OCI-LY1 (cell line): ENCODE measurements around the gene OR9G1.

ENCODE experiments used
- H2AFZ ChIP-seq: fragments of 200-600 bp; sonication (generic), shearing (Covaris generic); 2 replicates; pipeline ENCODE4 v1.6.0; 2014; ENCODE audit warnings: antibody characterized with exemption, mild to moderate bottlenecking, low read length
- H3F3A ChIP-seq: fragments of 200-600 bp; sonication (generic), shearing (Covaris generic); 2 replicates; pipeline ENCODE4 v1.6.0; 2014; ENCODE audit warnings: mild to moderate bottlenecking, antibody characterized with exemption, low read length, moderate library complexity; ENCODE audit not compliant: insufficient read depth
- H3K27ac ChIP-seq: fragments of 200-600 bp; sonication (generic); 2 replicates; pipeline ENCODE4 v1.5.1; 2014; ENCODE audit warnings: low read length, mixed run types, mild to moderate bottlenecking, low read depth; ENCODE audit not compliant: poor library complexity, severe bottlenecking
- H3K27me3 ChIP-seq: fragments of 200-600 bp; sonication (generic); 2 replicates; pipeline ENCODE4 v1.6.0; 2014; ENCODE audit warnings: antibody characterized with exemption, mild to moderate bottlenecking, low read length, moderate library complexity; ENCODE audit not compliant: insufficient read depth
- H3K36me3 ChIP-seq: fragments of 200-600 bp; sonication (generic); 2 replicates; pipeline ENCODE4 v1.6.1; 2014; ENCODE audit warnings: mild to moderate bottlenecking, antibody characterized with exemption, low read length, moderate library complexity, mixed read lengths; ENCODE audit not compliant: insufficient read depth
- H3K4me1 ChIP-seq: fragments of 200-600 bp; sonication (generic); 2 replicates; pipeline ENCODE4 v1.5.1; 2014; ENCODE audit warnings: mild to moderate bottlenecking, low read length, moderate library complexity; ENCODE audit not compliant: insufficient read depth, severe bottlenecking
- H3K4me2 ChIP-seq: fragments of 200-600 bp; sonication (generic), shearing (Covaris generic); 2 replicates; pipeline ENCODE4 v1.6.1; 2014; ENCODE audit warnings: low read length
- H3K4me3 ChIP-seq: fragments of 200-600 bp; sonication (generic); 2 replicates; pipeline ENCODE4 v1.5.1; 2014; ENCODE audit warnings: low read length, low read depth, mild to moderate bottlenecking, mixed read lengths; ENCODE audit not compliant: poor library complexity, severe bottlenecking
- H3K79me2 ChIP-seq: fragments of 200-600 bp; shearing (Covaris generic); 2 replicates; pipeline ENCODE4 v1.6.1; 2016; ENCODE audit warnings: mixed run types, low read length, mixed read lengths; ENCODE audit not compliant: insufficient read depth
- H3K9ac ChIP-seq: fragments of 200-600 bp; sonication (generic), shearing (Covaris generic); 2 replicates; pipeline ENCODE4 v1.6.1; 2014; ENCODE audit warnings: mild to moderate bottlenecking, low read length, mixed read lengths
- H3K9me2 ChIP-seq: fragments of 200-600 bp; sonication (generic), shearing (Covaris generic); 2 replicates; pipeline ENCODE4 v1.6.1; 2014; ENCODE audit warnings: low read depth, mild to moderate bottlenecking, low read length, mixed read lengths
- H3K9me3 ChIP-seq: fragments of 200-600 bp; shearing (Covaris generic); 2 replicates; pipeline ENCODE4 v1.6.1; 2014; ENCODE audit warnings: low read length, mixed read lengths
- H4K20me1 ChIP-seq: fragments of 200-600 bp; sonication (generic), shearing (Covaris generic); 2 replicates; pipeline ENCODE4 v1.6.0; 2016; ENCODE audit warnings: mild to moderate bottlenecking, low read length; ENCODE audit not compliant: insufficient read depth
- CTCF ChIP-seq: fragments of 200-600 bp; sonication (generic), shearing (Covaris generic); IDR thresholded peaks from 2 replicates; pipeline ENCODE4 v1.5.1; 2017; ENCODE audit warnings: mild to moderate bottlenecking, antibody characterized with exemption, low read length, moderate library complexity, mixed read lengths
- EZH2 ChIP-seq: fragments of 200-600 bp; sonication (generic), shearing (Covaris generic); IDR thresholded peaks from 2 replicates; pipeline ENCODE4 v1.8.0; 2017; ENCODE audit warnings: borderline replicate concordance, mixed run types, mild to moderate bottlenecking, antibody characterized with exemption, low read length, moderate library complexity, mixed read lengths

Gene OR9G1

GRCh38 chr11:56748597-56748996 is 49.7 kb downstream of the OR9G1 start, which contains the start of gene OR9G4:
Gene OR9G4 (minus strand): TSS chr11:56748697. CDS start chr11:56743766, 4,931 bp downstream.
- no peaks in the 10 kb centered on the region for H3F3A ChIP-seq

GRCh38 chr11:56750190-56750589 is 51.3 kb downstream of the OR9G1 start:
- H3K4me3 ChIP-seq = no peak overlapping the region
- no peak overlapping the region for H2AFZ ChIP-seq
- no peaks in the 10 kb centered on the region for H3K4me1 ChIP-seq
- no peak overlapping the region for H3K27ac ChIP-seq
- no peak overlapping the region for H3K4me2 ChIP-seq
- TF ChIP-seq CTCF (no peak), EZH2 (no peak)
- no peaks in the 10 kb centered on the region for H3K79me2 ChIP-seq
- H3K9me3 ChIP-seq = no peaks in the 10 kb centered on the region
- H4K20me1 ChIP-seq = no peaks in the 10 kb centered on the region
- H3K9ac ChIP-seq = no peak overlapping the region
- no peaks in the 10 kb centered on the region for H3F3A ChIP-seq
- H3K27me3 ChIP-seq = no peaks in the 10 kb centered on the region
- H3K9me2 ChIP-seq = no peaks in the 10 kb centered on the region
- no peaks in the 10 kb centered on the region for H3K36me3 ChIP-seq

More at GRCh38 chr11:56748597-56748996, 49.7 kb downstream of the OR9G1 start, which contains the start of gene OR9G4:
- Histone ChIP-seq H3K36me3 (no peaks in the 10 kb centered on the region), H3K9ac (no peak within 1 kb of the TSS), H3K27me3 (no peaks in the 10 kb centered on the region), H3K4me1 (no peaks in the 10 kb centered on the region), H3K27ac (no peak within 1 kb of the TSS), H3K4me2 (no peak within 1 kb of the TSS), H2AFZ (no peak within 1 kb of the TSS), H3K9me2 (no peaks in the 10 kb centered on the region), H3K4me3 (no peak within 1 kb of the TSS), H3K9me3 (no peaks in the 10 kb centered on the region), H3K79me2 (no peaks in the 10 kb centered on the region), H4K20me1 (no peaks in the 10 kb centered on the region)
- no peak for TF ChIP-seq EZH2
- no peak for TF ChIP-seq CTCF

- TF ChIP-seq CTCF = no peak
- TF ChIP-seq EZH2 = no peak
- H3K36me3 ChIP-seq = no peaks in the 10 kb centered on the region
- no peaks in the 10 kb centered on the region for H3F3A ChIP-seq
These were observed 52.6 kb downstream of the OR9G1 start for GRCh38 chr11:56751480-56751879.

More at GRCh38 chr11:56751480-56751879, 52.6 kb downstream of the OR9G1 start:
- Histone ChIP-seq H3K27ac (no peak overlapping the region), H3K9me2 (no peaks in the 10 kb centered on the region), H3K4me1 (no peaks in the 10 kb centered on the region), H4K20me1 (no peaks in the 10 kb centered on the region), H3K4me2 (no peak overlapping the region), H3K9ac (no peak overlapping the region), H3K9me3 (no peaks in the 10 kb centered on the region), H3K79me2 (no peaks in the 10 kb centered on the region), H3K4me3 (no peak overlapping the region), H3K27me3 (no peaks in the 10 kb centered on the region), H2AFZ (no peak overlapping the region)
